GM18508 (cell line): ENCODE measurements around the gene FLG.
"Not testable (repeated sequence)": the region's sequence is repeated elsewhere in the genome, so short reads cannot be mapped to it uniquely, and the experiment has no call there.

ENCODE experiments used
- ATAC-seq: cut with Tn5 transposase; IDR thresholded peaks from one replicate; pipeline ENCODE4 v1.9.1; 2021; ENCODE audit warnings: moderate number of reproducible peaks; ENCODE audit not compliant: insufficient read depth, unreplicated experiment

Gene FLG

DNA sequence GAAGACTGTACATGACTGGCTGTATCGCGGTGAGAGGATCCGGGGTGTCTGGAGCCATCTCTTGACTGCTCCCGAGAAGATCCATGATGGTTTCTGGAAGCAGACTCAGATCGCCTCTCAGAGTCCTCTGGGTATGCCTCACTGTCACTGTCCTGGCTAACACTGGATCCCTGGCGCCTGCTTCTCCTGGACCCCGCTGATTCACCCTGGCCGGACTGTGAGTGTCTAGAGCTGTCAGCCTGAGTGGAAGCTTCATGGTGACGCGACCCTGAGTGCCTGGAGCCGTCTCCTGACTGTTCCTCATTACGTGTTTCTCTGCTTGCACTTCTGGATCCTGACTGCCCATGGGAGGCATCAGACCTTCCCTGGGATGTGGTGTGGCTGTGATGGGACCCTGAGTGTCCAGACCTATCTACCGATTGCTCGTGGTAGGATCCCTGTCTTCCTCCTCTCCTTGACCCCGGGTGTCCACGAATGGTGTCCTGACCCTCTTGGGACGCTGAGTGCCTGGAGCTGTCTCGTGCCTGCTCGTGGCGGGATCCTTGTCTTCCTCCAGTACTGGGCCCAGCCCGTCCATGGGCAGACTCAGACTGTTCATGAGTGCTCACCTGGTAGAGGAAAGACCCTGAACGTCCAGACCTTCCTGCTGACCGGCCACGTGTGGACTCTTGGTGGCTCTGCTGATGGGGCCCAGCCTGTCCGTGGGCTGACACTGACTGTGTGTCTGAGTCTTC is 21.7 kb downstream of the FLG start:
- ATAC-seq, result not testable (repeated sequence)

GRCh38 chr1:152256394-152256793 is 68.6 kb downstream of the FLG start:
- not testable (repeated sequence) for ATAC-seq
